VCaP (cell line): ENCODE data around the gene KIAA1671.

Experiments used
- H3K27ac ChIP-seq: fragments of 450-650 bp; 2 replicates; pipeline ENCODE4 v1.5.1; 2017
- TF ChIP-seq, protein P1 (sequence below): fragments of 450-650 bp; conservative IDR thresholded peaks from 2 replicates; pipeline ENCODE4 v1.5.1; 2017; ENCODE audit warnings: mild to moderate bottlenecking, moderate library complexity

Gene KIAA1671

DNA sequence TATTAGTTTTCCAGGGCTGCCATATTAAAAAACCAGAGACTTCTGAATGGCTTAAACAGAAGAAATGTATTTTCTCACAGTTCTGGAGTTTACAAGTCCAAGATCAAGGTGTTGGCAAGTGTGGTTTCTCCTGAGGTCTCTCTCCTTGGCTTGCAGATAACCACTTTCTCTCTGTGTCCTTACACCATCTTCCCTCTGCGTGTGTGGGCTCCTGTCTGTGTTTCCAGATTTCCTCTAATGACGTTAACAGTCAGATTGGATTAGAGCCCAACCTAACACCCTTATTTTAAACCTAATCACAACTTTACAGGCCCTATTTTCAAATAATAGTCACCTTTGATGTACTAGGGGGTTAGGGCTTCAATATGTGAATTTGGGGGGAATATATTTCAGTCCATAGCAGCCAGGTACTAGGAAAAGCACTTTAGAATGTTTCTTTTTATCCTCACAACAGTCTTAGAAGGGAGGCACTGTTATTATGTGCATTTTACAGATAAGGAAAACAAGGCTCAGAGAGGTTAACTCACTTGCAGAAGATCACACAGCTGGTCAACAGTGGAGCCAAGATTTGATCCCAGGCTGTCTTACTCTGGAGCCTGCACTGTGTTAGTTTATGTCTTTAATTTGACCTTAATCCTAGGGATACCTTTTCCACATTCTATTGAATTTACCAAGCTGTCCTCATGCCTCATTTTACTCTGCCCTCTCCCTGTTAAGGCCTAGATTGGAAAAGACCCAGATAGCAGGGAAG lies 130.7 kb downstream of the KIAA1671 start:
- TF ChIP-seq, protein P1, sequence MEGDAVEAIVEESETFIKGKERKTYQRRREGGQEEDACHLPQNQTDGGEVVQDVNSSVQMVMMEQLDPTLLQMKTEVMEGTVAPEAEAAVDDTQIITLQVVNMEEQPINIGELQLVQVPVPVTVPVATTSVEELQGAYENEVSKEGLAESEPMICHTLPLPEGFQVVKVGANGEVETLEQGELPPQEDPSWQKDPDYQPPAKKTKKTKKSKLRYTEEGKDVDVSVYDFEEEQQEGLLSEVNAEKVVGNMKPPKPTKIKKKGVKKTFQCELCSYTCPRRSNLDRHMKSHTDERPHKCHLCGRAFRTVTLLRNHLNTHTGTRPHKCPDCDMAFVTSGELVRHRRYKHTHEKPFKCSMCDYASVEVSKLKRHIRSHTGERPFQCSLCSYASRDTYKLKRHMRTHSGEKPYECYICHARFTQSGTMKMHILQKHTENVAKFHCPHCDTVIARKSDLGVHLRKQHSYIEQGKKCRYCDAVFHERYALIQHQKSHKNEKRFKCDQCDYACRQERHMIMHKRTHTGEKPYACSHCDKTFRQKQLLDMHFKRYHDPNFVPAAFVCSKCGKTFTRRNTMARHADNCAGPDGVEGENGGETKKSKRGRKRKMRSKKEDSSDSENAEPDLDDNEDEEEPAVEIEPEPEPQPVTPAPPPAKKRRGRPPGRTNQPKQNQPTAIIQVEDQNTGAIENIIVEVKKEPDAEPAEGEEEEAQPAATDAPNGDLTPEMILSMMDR, result no peak
- no peak overlapping the region for H3K27ac ChIP-seq

DNA sequence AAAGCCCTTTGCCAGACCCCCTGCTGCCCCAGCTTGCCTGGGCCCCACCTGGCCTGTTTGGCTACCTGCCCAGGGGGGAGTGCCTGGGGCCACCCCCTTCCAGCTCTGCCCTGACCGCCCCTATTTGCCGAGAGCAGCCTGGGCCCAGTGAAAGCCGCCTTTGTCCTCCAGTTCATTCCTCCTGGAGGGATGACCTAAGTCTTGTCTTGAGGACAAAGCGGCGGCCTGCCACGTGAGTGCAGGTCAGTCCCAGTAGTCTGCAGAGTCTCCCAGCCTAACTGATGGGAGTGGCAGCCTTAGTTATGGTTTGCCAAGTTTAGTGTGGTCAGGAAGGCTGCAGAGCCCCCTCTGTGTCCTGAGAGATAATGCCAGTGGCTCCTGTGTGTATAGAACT lies 131.3 kb downstream of the KIAA1671 start:
- H3K27ac ChIP-seq, result no peak overlapping the region
- TF ChIP-seq, protein P1, result no peak

DNA sequence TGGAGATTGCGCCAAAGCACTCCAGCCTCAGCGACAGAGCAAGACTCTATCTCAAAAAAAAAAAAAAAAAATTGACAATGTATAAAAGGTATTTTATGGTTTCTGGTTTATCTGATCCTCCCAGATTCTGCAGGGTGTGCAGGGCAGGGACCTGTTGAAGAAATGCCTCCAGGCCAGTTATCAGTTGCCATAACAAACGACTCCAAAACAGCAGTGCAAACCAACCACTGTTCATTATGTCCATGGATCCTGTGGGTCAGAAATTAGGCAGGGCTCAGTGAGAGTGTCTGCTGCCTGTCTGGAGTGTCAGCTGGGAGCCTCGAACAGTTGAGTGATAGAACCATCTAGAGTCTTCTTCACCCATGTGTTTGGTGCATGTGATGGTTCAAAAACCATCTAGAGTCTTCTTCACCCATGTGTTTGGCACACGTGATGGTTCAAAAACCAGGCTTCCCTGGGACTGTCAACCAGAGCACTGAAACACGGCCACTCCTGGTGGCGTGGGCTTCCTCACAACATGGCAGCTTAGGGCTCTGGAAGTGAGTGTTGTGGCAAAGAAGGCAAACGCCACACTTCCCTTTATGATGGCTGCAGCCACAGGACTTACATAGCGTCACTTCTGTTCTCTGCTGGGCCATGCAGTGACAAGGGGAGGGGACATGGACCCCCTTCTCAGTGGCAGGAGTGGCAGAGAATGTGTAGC lies 132.0 kb downstream of the KIAA1671 start:
- no peak overlapping the region for H3K27ac ChIP-seq
- TF ChIP-seq, protein P1, result no peak

DNA sequence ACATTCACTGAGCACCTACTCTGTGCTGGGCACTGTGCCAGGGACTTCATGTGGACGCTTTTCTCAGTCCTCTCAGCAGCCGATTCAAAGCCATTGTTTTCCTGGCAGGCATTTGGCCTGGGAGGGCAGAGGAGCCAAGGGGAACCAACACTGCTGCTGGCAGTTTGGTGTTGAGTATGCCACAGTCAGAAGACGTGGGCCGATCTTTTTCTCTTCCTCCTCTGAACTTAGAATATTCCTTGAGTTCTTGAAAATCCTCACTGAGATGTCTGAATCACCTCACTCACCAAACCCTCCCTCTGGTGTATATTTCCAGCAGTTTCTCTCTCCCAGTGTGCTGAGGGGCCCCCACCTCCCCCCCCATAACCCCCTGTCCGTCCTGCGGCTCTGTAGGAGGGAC lies 132.6 kb downstream of the KIAA1671 start:
- TF ChIP-seq, protein P1, result no peak

DNA sequence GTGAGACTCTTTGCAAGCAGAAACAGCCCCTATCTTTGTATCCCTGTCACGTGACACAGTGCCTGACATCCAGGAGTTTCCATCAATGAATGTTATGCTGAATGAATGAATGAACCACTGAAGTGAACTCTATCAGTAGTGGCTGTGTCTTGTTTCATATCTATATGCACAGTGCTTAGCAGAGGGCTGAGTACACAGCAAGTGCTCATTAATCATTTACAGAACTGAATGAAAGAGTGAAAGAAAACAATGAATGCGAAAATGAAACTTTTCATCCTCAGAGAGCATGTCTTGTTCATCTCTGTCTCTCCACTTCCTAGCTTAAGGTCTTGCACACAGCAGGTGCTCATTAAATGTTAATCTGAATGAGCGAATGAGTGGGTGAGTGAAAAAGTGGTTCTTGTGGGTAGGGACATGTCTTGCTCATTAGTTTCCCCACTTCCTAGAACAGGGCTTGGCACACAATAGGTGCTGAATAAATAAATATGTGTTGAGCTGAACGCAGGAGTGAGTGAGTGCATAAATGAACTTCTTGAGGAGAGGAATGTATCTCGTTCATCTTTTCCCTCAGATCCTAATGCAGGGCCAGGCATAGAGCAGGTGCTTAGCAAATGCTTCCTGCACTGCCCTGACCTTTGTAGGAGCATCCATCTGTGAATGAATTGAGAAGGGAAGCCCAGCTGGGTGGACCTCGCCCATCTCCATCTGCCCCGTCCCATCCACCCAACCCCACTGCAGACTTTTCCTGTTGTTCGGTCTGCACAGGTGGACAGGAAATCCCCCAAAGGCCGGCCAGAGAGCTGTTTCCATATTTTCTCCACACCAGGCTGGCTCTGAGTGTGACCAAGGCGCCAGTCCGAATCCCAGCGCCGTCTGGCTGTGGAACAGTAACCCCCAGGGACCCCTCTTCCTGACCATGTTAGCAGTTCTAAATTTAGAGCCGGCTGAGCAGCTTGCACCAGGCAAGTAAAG lies 133.7 kb downstream of the KIAA1671 start:
- H3K27ac ChIP-seq, result no peak overlapping the region

More for the DNA sequence above, 132.6 kb downstream of the KIAA1671 start:
- no peak overlapping the region for H3K27ac ChIP-seq

DNA sequence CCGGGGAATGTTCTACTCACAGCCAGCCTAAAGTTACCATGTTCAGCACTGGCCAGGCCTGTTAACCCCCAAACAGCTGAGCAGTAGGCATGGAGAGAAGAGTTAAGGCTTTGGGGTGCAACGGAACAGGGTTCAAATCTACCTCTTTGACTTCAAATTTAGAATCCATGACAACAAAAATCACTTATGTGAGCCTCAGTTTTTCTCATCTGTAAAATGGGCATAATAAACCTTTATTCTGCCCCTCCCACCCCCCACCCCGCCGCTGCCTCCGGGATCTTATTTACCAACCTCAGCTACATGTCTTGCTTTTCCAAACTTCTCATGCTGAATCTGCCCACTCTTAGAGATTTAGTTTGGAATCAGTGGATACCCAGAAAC lies 134.4 kb downstream of the KIAA1671 start:
- TF ChIP-seq, protein P1, result no peak
- H3K27ac ChIP-seq, result no peak overlapping the region

More for the DNA sequence above, 133.7 kb downstream of the KIAA1671 start:
- TF ChIP-seq, protein P1, result no peak
